ENCODE data around the gene ZNF197. TPM values are rescaled to one million over a fixed set of nuclear protein-coding genes. Genes with fewer than 3 reads are reported as not detected.

Gene ZNF197
- total RNA-seq, 1 experiment from 2014 or later = 17.5 TPM

DNA sequence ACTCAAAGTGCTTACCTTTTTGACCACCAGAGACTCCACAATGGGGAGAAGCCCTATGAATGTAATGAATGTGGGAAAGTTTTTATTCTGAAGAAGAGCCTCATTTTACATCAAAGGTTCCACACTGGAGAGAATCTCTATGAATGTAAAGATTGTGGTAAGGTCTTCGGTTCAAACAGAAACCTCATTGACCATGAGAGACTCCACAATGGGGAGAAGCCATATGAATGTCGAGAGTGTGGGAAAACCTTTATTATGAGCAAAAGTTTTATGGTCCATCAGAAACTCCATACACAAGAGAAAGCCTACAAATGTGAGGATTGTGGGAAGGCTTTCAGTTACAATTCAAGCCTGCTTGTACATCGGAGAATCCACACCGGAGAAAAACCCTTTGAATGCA, 18.2 kb downstream of the ZNF197 start:
- no peak overlapping the region for H2AFZ ChIP-seq (ENCODE audit: low read length)
- no peak overlapping the region for H3K4me3 Mint-ChIP-seq
- H3K36me3 Mint-ChIP-seq (ENCODE audit: insufficient read depth in 1 of 3, low read depth in 3 of 3) = peaks cover 53 to 62% (median 53%) of the 10 kb centered on the region in 3 experiments
- no peak overlapping the region for H3K56ac ChIP-seq (ENCODE audit: insufficient read length, low read depth, low read length)
- no peak overlapping the region for H2BK5ac ChIP-seq (ENCODE audit: insufficient read length, low read length)
- no peak overlapping the region for H4K8ac ChIP-seq (replicated peaks; ENCODE audit: insufficient read length, low read depth, low read length)
- no peak overlapping the region for H2BK15ac ChIP-seq (ENCODE audit: low read depth, low read length)
- H2BK20ac ChIP-seq (ENCODE audit: low read depth, low read length, poor library complexity, severe bottlenecking) = no peak overlapping the region
- H3K4me2 ChIP-seq (ENCODE audit: insufficient read depth, insufficient read length, low read length) = no peak overlapping the region
- H3K27ac Mint-ChIP-seq = no peak overlapping the region
- H3K27me3 Mint-ChIP-seq (ENCODE audit: low read depth) = no peaks in the 10 kb centered on the region
- H2BK120ac ChIP-seq (ENCODE audit: low read depth, low read length, poor library complexity, severe bottlenecking) = no peak overlapping the region
- H3K4me1 ChIP-seq (ENCODE audit: insufficient read depth, low read length) = no peaks in the 10 kb centered on the region
- H3K23ac ChIP-seq (ENCODE audit: insufficient read length, low read depth, low read length) = no peak overlapping the region
- no peak overlapping the region for H3T11ph ChIP-seq (ENCODE audit: low read length)
- H3K79me1 ChIP-seq (ENCODE audit: insufficient read depth, low read depth, low read length, poor library complexity, severe bottlenecking) = no peaks in the 10 kb centered on the region
- H3K4ac ChIP-seq (ENCODE audit: low read depth, low read length) = no peak overlapping the region
- DNase-seq = no peak
- H3K4me1 Mint-ChIP-seq = peaks cover 2 to 3% of the 10 kb centered on the region in 2 experiments; a peak in 3 of 4 replicates
- no peaks in the 10 kb centered on the region for H3K27me3 ChIP-seq (ENCODE audit: insufficient read depth, low read length)
- WGBS (ENCODE audit: extremely low coverage, insufficient read length, low lambda C conversion rate) = no CpG with 5 or more reads among the region's 4 CpGs
- no peak overlapping the region for H3K18ac ChIP-seq (ENCODE audit: insufficient read length, low read depth, low read length)
- H4K5ac ChIP-seq (ENCODE audit: insufficient read length, low read depth, low read length) = no peak overlapping the region
- H3K9me3 Mint-ChIP-seq = peaks cover 32 to 52% of the 10 kb centered on the region in 2 experiments
- no peak overlapping the region for H4K91ac ChIP-seq (ENCODE audit: insufficient read length, low read depth, low read length)
- no peak overlapping the region for H3K27ac ChIP-seq (ENCODE audit: insufficient read length, low read depth, low read length)
- H3K14ac ChIP-seq (ENCODE audit: insufficient read depth, low read length) = no peak overlapping the region
- no peaks in the 10 kb centered on the region for H3K23me2 ChIP-seq (ENCODE audit: insufficient read length, low read depth, low read length, poor library complexity, severe bottlenecking)
- H2BK12ac ChIP-seq (ENCODE audit: insufficient read length, low read depth, low read length) = no peak overlapping the region
- H2AK5ac ChIP-seq (ENCODE audit: insufficient read length, low read length) = no peak overlapping the region
- H3K9me3 ChIP-seq (ENCODE audit: control insufficient read depth, low read depth, low read length) = peaks cover 27% of the 10 kb centered on the region
- no peak overlapping the region for H3K9ac ChIP-seq (ENCODE audit: extremely low read depth, insufficient read length, low read length)
- TF ChIP-seq, protein P1, sequence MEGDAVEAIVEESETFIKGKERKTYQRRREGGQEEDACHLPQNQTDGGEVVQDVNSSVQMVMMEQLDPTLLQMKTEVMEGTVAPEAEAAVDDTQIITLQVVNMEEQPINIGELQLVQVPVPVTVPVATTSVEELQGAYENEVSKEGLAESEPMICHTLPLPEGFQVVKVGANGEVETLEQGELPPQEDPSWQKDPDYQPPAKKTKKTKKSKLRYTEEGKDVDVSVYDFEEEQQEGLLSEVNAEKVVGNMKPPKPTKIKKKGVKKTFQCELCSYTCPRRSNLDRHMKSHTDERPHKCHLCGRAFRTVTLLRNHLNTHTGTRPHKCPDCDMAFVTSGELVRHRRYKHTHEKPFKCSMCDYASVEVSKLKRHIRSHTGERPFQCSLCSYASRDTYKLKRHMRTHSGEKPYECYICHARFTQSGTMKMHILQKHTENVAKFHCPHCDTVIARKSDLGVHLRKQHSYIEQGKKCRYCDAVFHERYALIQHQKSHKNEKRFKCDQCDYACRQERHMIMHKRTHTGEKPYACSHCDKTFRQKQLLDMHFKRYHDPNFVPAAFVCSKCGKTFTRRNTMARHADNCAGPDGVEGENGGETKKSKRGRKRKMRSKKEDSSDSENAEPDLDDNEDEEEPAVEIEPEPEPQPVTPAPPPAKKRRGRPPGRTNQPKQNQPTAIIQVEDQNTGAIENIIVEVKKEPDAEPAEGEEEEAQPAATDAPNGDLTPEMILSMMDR (conservative IDR thresholded peaks at IDR 0.05) = no peak
- H3K79me2 ChIP-seq (ENCODE audit: insufficient read depth, low read length) = no peaks in the 10 kb centered on the region
- no peaks in the 10 kb centered on the region for H4K20me1 ChIP-seq (ENCODE audit: control insufficient read depth, insufficient read depth, insufficient read length)

Data from H9 (cell line).